NCI-H526 treated with DMSO at 0.1 percent for 48 hours (cell line): ENCODE data around the gene ALOX5AP.

ENCODE experiments used
- DNase-seq: peaks from one replicate; lab custom pipeline; 2025; lab: John Stamatoyannopoulos, UW

The ALOX5AP gene

GRCh38 chr13:30714629-30715371, 20.5 kb upstream of the ALOX5AP start:
- DNase-seq: no peak

- no peak for DNase-seq
Observed at GRCh38 chr13:30715372-30715756, 20.0 kb upstream of the ALOX5AP start.

GRCh38 chr13:30715837-30716236, 19.5 kb upstream of the ALOX5AP start:
- DNase-seq: no peak

GRCh38 chr13:30718661-30719524, 16.4 kb upstream of the ALOX5AP start:
- no peak for DNase-seq

- DNase-seq: no peak
Observed at GRCh38 chr13:30719525-30719914, 15.8 kb upstream of the ALOX5AP start.

- no peak for DNase-seq
Observed at GRCh38 chr13:30720172-30720869, 15.0 kb upstream of the ALOX5AP start.

- no peak for DNase-seq
Observed at GRCh38 chr13:30721936-30722335, 13.4 kb upstream of the ALOX5AP start.

GRCh38 chr13:30722361-30722760, 13.0 kb upstream of the ALOX5AP start:
- no peak for DNase-seq

- no peak for DNase-seq
Observed at GRCh38 chr13:30724778-30725177, 10.6 kb upstream of the ALOX5AP start.

GRCh38 chr13:30725326-30726085, 9.8 kb upstream of the ALOX5AP start:
- DNase-seq: no peak

GRCh38 chr13:30726192-30726591, 9.2 kb upstream of the ALOX5AP start:
- DNase-seq: no peak

GRCh38 chr13:30727491-30728355, 7.6 kb upstream of the ALOX5AP start:
- DNase-seq: no peak

- no peak for DNase-seq
Observed at GRCh38 chr13:30729801-30730200, 5.5 kb upstream of the ALOX5AP start.

- DNase-seq: no peak
Observed at GRCh38 chr13:30730526-30730925, 4.8 kb upstream of the ALOX5AP start.

- DNase-seq: no peak
Observed at GRCh38 chr13:30731361-30732045, 3.8 kb upstream of the ALOX5AP start.

GRCh38 chr13:30732046-30732390, 3.3 kb upstream of the ALOX5AP start:
- no peak for DNase-seq

GRCh38 chr13:30734439-30734838, 904 bp upstream of the ALOX5AP start:
- no peak for DNase-seq

GRCh38 chr13:30735872-30736175, 481 bp downstream of the ALOX5AP start:
- no peak for DNase-seq

- DNase-seq: no peak
Observed at GRCh38 chr13:30736461-30737320, 1.3 kb downstream of the ALOX5AP start.
